H1 (cell line): ENCODE measurements around the gene KLHDC8A. TPM values are rescaled to one million over a fixed set of nuclear protein-coding genes. Genes with fewer than 3 reads are reported as not detected.

Experiments
- CBX5 ChIP-seq: fragments of 300-800, 300-1000 bp; sonication (generic); IDR thresholded peaks from 2 replicates; pipeline ENCODE4 v1.7.1; 2016; ENCODE audit warnings: antibody characterized with exemption, low read length, low read depth
- CBX8 ChIP-seq: fragments of 300-800, 300-1000 bp; sonication (generic); IDR thresholded peaks from 2 replicates; pipeline ENCODE4 v1.7.1; 2016; ENCODE audit warnings: low read depth, low read length, borderline replicate concordance
- CHD2 ChIP-seq: IDR thresholded peaks from 2 replicates; pipeline ENCODE4 v1.6.1; 2012; ENCODE audit warnings: low read length, improper control_type of control experiment
- CREB1 ChIP-seq: IDR thresholded peaks from 2 replicates; pipeline ENCODE4 v1.6.1; 2012; ENCODE audit warnings: inconsistent platforms
- CTBP2 ChIP-seq: IDR thresholded peaks from 2 replicates; pipeline ENCODE4 v1.7.0; 2011; ENCODE audit warnings: borderline replicate concordance, mild to moderate bottlenecking, moderate library complexity, mixed read lengths, low read length; ENCODE audit not compliant: insufficient read depth, insufficient read length
- EGR1 ChIP-seq: IDR thresholded peaks from 2 replicates; pipeline ENCODE4 v1.6.1; 2011; ENCODE audit warnings: low read depth, low read length, borderline replicate concordance
- EP300 ChIP-seq, 2 experiments: IDR thresholded peaks; 1 replicate in 1 of 2; 2 replicates in 1 of 2; pipeline ENCODE4 v1.6.1; 2011 to 2012; ENCODE audit warnings: low read depth in 2 of 2, low read length in 2 of 2, mild to moderate bottlenecking in 2 of 2, borderline replicate concordance in 1 of 2, inconsistent platforms in 1 of 2, moderate library complexity in 1 of 2
- FOSL1 ChIP-seq: IDR thresholded peaks from 2 replicates; pipeline ENCODE4 v1.6.1; 2011; ENCODE audit warnings: mild to moderate bottlenecking, low read depth, low read length, moderate library complexity; ENCODE audit not compliant: insufficient read depth
- HDAC6 ChIP-seq: IDR thresholded peaks from one replicate; pipeline ENCODE4 v1.7.1; 2012; ENCODE audit warnings: low read depth, mild to moderate bottlenecking, inconsistent platforms, low read length, moderate library complexity
- JUND ChIP-seq: IDR thresholded peaks from 2 replicates; pipeline ENCODE4 v1.6.1; 2011; ENCODE audit warnings: mild to moderate bottlenecking, improper control_type of control experiment, low read length
- KDM1A ChIP-seq: fragments of 200-600, 300-600 bp; sonication (generic); IDR thresholded peaks from 2 replicates; pipeline ENCODE4 v1.7.1; 2016; ENCODE audit warnings: mild to moderate bottlenecking, low read length, borderline replicate concordance
- KDM4A ChIP-seq: IDR thresholded peaks from one replicate; pipeline ENCODE4 v1.7.1; 2012; ENCODE audit warnings: low read depth, mild to moderate bottlenecking, moderate library complexity, low read length, inconsistent platforms; ENCODE audit not compliant: severe bottlenecking
- MAFK ChIP-seq: IDR thresholded peaks from 2 replicates; pipeline ENCODE4 v1.6.1; 2012; ENCODE audit warnings: low read depth, mild to moderate bottlenecking, improper control_type of control experiment, low read length
- PHF8 ChIP-seq: fragments of 200-600 bp; sonication (generic); conservative IDR thresholded peaks from 2 replicates; pipeline ENCODE4 v1.7.1; 2012; ENCODE audit warnings: low read depth, mild to moderate bottlenecking, inconsistent platforms, low read length, moderate library complexity
- POLR2AphosphoS5 ChIP-seq: IDR thresholded peaks from 2 replicates; pipeline ENCODE4 v1.6.1; 2011; ENCODE audit warnings: low read depth, low read length
- SIN3A ChIP-seq, 2 experiments: IDR thresholded peaks in 1 of 2; conservative IDR thresholded peaks in 1 of 2; 2 replicates each; pipeline ENCODE4 v1.6.1; 2011 to 2012; ENCODE audit warnings: low read length in 2 of 2, improper control_type of control experiment in 1 of 2, low read depth in 1 of 2, mild to moderate bottlenecking in 1 of 2
- SIRT6 ChIP-seq: IDR thresholded peaks from one replicate; pipeline ENCODE4 v1.7.1; 2012; ENCODE audit warnings: low read length, inconsistent platforms
- SP4 ChIP-seq: IDR thresholded peaks from 2 replicates; pipeline ENCODE4 v1.6.1; 2012; ENCODE audit warnings: low read length, inconsistent platforms
- SUZ12 ChIP-seq: fragments of 200-600 bp; sonication (generic); IDR thresholded peaks from 2 replicates; pipeline ENCODE4 v1.6.1; 2012; ENCODE audit warnings: mild to moderate bottlenecking, inconsistent platforms, low read length, moderate library complexity, mixed read lengths
- TAF1 ChIP-seq: IDR thresholded peaks from 2 replicates; pipeline ENCODE4 v1.6.1; 2011; ENCODE audit warnings: mild to moderate bottlenecking, low read depth, low read length
- TAF7 ChIP-seq: optimal IDR thresholded peaks from 2 replicates; pipeline ENCODE3; 2011; ENCODE audit warnings: low read depth, mild to moderate bottlenecking, inconsistent platforms, low read length, moderate library complexity, borderline replicate concordance
- TEAD4 ChIP-seq: IDR thresholded peaks from 2 replicates; pipeline ENCODE4 v1.6.1; 2012; ENCODE audit warnings: low read depth, low read length, inconsistent platforms, mixed read lengths
- USF2 ChIP-seq: IDR thresholded peaks from 2 replicates; pipeline ENCODE4 v1.6.1; 2011; ENCODE audit warnings: low read length, improper control_type of control experiment
- ZNF274 ChIP-seq: IDR thresholded peaks from 2 replicates; pipeline ENCODE4 v1.7.0; 2012; ENCODE audit warnings: low read length, borderline replicate concordance; ENCODE audit errors: extremely low read depth
- polyA plus RNA-seq, 7 experiments: library from polyadenylated mRNA; depleted of rRNA in 3 of 7; stranded (reverse) in 5 of 7; unstranded in 2 of 7; fragments of >200 nt in 5 of 7; fragments of 200-250 nt in 2 of 7; gene quantifications; 1 replicate in 5 of 7; 2 replicates in 1 of 7; 4 replicates in 1 of 7; pipeline versions ENCODE4 v1.2.1 to v1.2.3, GENCODE V29; 2011 to 2013; ENCODE audit warnings: missing spikeins in 2 of 7, mixed read lengths in 2 of 7
- total RNA-seq: library from RNA; stranded (reverse); fragmentation: NEBNext Ultra II Directional; extraction: Animal tissue kit (Norgen Biotek cat#: 25700); gene quantifications from 2 replicates; pipeline ENCODE4 v1.2.1, GENCODE V29; 2021

KLHDC8A gene
- total and polyA plus RNA-seq, 2 of the 8 experiments (the other 6 are each of a cell fraction or from before 2014, with no cell fraction given) = 1.9 to 3.4 TPM

DNA sequence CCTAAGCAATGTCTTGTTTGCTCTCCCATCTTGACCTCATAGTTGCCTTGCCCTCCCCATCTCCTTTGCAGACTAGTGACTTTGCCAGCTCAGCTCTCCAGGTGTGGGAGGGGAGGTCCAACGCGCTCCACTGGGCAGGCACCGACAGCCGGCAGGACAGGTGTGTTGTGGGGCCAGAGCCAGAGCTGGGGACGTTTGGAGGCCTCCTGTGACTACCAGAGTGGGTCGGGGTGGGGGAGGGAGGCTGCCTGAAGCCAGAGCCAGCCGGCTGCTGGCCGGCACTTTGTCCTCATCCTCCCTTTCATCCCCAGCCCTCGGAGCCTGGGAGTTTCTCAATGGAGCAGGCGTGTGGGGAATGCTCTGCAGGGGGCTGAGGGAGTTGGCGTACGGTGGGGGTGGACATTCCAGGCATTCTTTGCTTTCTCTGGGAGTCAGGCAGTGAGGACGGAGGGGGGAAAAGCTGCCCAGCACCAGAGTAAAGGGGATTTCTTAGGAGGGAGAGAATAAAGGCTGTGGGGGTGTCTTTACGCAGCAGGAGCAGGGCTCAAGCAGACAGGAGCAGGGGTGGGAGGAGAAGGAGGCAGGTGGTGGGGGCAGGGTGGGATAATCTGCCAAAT lies 55.4 kb downstream of the KLHDC8A start (continued):
- TF ChIP-seq SP4 (peak; percentile 74), JUND (peak; percentile 67; the same call in 1 of the 2 replicates), CBX5 (no peak), TAF7 (peak; percentile 92), EP300 (IDR thresholded peaks at IDR 0.05; ENCODE audit: borderline replicate concordance in 1 of 2, low read depth in 2 of 2, low read length in 2 of 2) (peak; percentile 14 to 99), CBX8 (no peak), POLR2AphosphoS5 (peak; percentile 65; the same call in 1 of the 2 replicates), TAF1 (peak; percentile 88), ZNF274 (no peak), KDM4A (peak; percentile 20), KDM1A (peak; percentile 15; the same call in 1 of the 2 replicates), CREB1 (peak; percentile 64), SIRT6 (no peak), CHD2 (no peak; the same call in none of the 2 replicates), MAFK (no peak; the same call in 1 of the 2 replicates), FOSL1 (no peak), CTBP2 (peak; percentile 99), HDAC6 (no peak), TEAD4 (peak; percentile 100), USF2 (no peak; the same call in 1 of the 2 replicates), PHF8 (0 out of 2 replicates have a peak, but pooled peaks have one; percentile 30), EGR1 (peak; percentile 94), SIN3A (conservative IDR thresholded peaks at IDR 0.05 in 1 of 2, IDR thresholded peaks at IDR 0.05 in 1 of 2; ENCODE audit: low read depth in 1 of 2, low read length in 2 of 2) (peak in 1 of 2 experiments; percentile 88; a peak in 2 of 4 replicates), SUZ12 (no peak)
